ENCODE data around the gene POLR2H.

The POLR2H gene

GRCh38 chr3:184321666-184322065 is 39.8 kb upstream of the POLR2H start:
- TF ChIP-seq TEAD4 (IDR thresholded peaks at IDR 0.05) (no peak), CREB1 (IDR thresholded peaks at IDR 0.05; ENCODE audit: low read depth) (no peak), TAF1 (IDR thresholded peaks at IDR 0.05; ENCODE audit: low read depth) (no peak), NFIC (IDR thresholded peaks at IDR 0.05) (no peak), REST (IDR thresholded peaks at IDR 0.05; ENCODE audit: low read depth) (no peak), TCF12 (IDR thresholded peaks at IDR 0.05; ENCODE audit: low read depth) (no peak), FOXM1 (IDR thresholded peaks at IDR 0.05; ENCODE audit: borderline replicate concordance, low read depth) (no peak), RAD21 (IDR thresholded peaks at IDR 0.05; ENCODE audit: low read depth) (no peak), ZBTB7A (IDR thresholded peaks at IDR 0.05; ENCODE audit: low read depth) (no peak), YY1 (IDR thresholded peaks at IDR 0.05; ENCODE audit: low read depth) (no peak), EGR1 (IDR thresholded peaks at IDR 0.05) (no peak), CEBPB (IDR thresholded peaks at IDR 0.05) (no peak), EP300 (IDR thresholded peaks at IDR 0.05; ENCODE audit: borderline replicate concordance) (no peak)
- TF ChIP-seq, protein P1, sequence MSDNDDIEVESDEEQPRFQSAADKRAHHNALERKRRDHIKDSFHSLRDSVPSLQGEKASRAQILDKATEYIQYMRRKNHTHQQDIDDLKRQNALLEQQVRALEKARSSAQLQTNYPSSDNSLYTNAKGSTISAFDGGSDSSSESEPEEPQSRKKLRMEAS (IDR thresholded peaks at IDR 0.05): no peak
- TF ChIP-seq, protein P2, sequence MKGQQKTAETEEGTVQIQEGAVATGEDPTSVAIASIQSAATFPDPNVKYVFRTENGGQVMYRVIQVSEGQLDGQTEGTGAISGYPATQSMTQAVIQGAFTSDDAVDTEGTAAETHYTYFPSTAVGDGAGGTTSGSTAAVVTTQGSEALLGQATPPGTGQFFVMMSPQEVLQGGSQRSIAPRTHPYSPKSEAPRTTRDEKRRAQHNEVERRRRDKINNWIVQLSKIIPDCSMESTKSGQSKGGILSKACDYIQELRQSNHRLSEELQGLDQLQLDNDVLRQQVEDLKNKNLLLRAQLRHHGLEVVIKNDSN (IDR thresholded peaks at IDR 0.05): no peak

DNA sequence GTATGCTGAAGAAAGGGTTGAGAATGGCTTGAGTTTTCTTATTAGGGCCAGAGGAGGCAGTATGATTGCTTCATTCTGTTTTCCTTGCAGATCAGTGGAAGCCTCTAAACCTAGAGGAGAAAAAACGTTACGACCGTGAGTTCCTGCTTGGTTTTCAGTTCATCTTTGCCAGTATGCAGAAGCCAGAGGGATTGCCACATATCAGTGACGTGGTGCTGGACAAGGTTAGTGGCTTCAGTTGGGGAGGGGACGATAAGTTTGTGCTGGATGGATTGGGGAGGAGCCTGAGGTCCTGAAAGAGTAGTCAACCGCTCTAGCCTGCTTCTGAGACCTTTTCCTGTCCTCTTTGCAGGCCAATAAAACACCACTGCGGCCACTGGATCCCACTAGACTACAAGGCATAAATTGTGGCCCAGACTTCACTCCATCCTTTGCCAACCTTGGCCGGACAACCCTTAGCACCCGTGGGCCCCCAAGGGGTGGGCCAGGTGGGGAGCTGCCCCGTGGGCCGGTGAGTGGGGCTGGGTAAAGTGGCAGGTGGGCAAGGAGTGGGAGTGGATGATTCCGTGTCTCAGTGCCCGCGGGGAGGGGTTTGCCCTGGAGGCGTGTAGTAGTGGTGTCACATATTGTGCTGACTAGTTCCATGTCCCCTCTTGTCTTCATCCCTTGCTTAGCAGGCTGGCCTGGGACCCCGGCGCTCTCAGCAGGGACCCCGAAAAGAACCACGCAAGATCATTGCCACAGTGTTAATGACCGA is 38.6 kb upstream of the POLR2H start:
- TF ChIP-seq REST (IDR thresholded peaks at IDR 0.05; ENCODE audit: low read depth) (no peak), FOXM1 (IDR thresholded peaks at IDR 0.05; ENCODE audit: borderline replicate concordance, low read depth) (no peak), ZBTB7A (IDR thresholded peaks at IDR 0.05; ENCODE audit: low read depth) (no peak), RAD21 (IDR thresholded peaks at IDR 0.05; ENCODE audit: low read depth) (no peak), CREB1 (IDR thresholded peaks at IDR 0.05; ENCODE audit: low read depth) (no peak)

DNA sequence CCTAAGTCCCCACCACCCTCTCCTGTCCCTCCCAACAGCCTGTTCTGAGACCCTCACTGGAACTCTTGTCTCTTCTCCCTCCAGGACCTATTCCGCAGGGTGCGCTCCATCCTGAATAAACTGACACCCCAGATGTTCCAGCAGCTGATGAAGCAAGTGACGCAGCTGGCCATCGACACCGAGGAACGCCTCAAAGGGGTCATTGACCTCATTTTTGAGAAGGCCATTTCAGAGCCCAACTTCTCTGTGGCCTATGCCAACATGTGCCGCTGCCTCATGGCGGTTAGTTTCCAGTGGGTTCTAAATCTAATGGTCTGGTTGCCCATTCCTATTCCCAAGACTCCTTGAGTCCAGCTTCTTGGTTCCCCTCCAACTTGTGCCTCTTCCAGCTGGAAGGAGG is 37.8 kb upstream of the POLR2H start:
- TF ChIP-seq YY1 (IDR thresholded peaks at IDR 0.05; ENCODE audit: low read depth) (no peak), NFIC (IDR thresholded peaks at IDR 0.05) (no peak), REST (IDR thresholded peaks at IDR 0.05; ENCODE audit: low read depth) (no peak), TEAD4 (IDR thresholded peaks at IDR 0.05) (no peak), TAF1 (IDR thresholded peaks at IDR 0.05; ENCODE audit: low read depth) (no peak), EP300 (IDR thresholded peaks at IDR 0.05; ENCODE audit: borderline replicate concordance) (no peak), CEBPB (IDR thresholded peaks at IDR 0.05) (no peak), EGR1 (IDR thresholded peaks at IDR 0.05) (no peak), ZBTB7A (IDR thresholded peaks at IDR 0.05; ENCODE audit: low read depth) (no peak), FOXM1 (IDR thresholded peaks at IDR 0.05; ENCODE audit: borderline replicate concordance, low read depth) (no peak), TCF12 (IDR thresholded peaks at IDR 0.05; ENCODE audit: low read depth) (no peak), RAD21 (IDR thresholded peaks at IDR 0.05; ENCODE audit: low read depth) (no peak), CREB1 (IDR thresholded peaks at IDR 0.05; ENCODE audit: low read depth) (no peak)
- TF ChIP-seq, protein P2 (IDR thresholded peaks at IDR 0.05): no peak
- TF ChIP-seq, protein P1 (IDR thresholded peaks at IDR 0.05): no peak

DNA sequence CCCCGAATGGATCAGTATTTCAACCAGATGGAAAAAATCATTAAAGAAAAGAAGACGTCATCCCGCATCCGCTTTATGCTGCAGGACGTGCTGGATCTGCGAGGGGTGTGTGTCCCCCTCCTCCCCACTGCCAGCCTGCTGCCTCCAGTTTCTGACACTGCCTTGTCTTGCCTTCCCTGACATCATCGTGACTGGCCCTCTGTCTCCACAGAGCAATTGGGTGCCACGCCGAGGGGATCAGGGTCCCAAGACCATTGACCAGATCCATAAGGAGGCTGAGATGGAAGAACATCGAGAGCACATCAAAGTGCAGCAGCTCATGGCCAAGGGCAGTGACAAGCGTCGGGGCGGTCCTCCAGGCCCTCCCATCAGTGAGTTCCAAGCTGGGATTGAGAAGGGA is 36.2 kb upstream of the POLR2H start:
- TF ChIP-seq CREB1 (IDR thresholded peaks at IDR 0.05; ENCODE audit: low read depth) (no peak), FOXM1 (IDR thresholded peaks at IDR 0.05; ENCODE audit: borderline replicate concordance, low read depth) (no peak), TCF12 (IDR thresholded peaks at IDR 0.05; ENCODE audit: low read depth) (no peak), CEBPB (IDR thresholded peaks at IDR 0.05) (no peak), EGR1 (IDR thresholded peaks at IDR 0.05) (no peak), YY1 (IDR thresholded peaks at IDR 0.05; ENCODE audit: low read depth) (no peak), ZBTB7A (IDR thresholded peaks at IDR 0.05; ENCODE audit: low read depth) (no peak), TAF1 (IDR thresholded peaks at IDR 0.05; ENCODE audit: low read depth) (no peak), TEAD4 (IDR thresholded peaks at IDR 0.05) (no peak), NFIC (IDR thresholded peaks at IDR 0.05) (no peak)
- TF ChIP-seq, protein P2 (IDR thresholded peaks at IDR 0.05): no peak
